Measurements from ENCODE around the gene SRMS. TPM values are rescaled to one million over a fixed set of nuclear protein-coding genes. Genes with fewer than 3 reads are reported as not detected.
A peak's percentile ranks its signal among the peaks of the same experiment; 100 is the strongest.

Gene SRMS
- total and polyA plus RNA-seq, 2 donors (not counting 1 experiment from before 2014, with no cell fraction given), result 0.17 to 0.54 TPM

- intact Hi-C loops (cut with micrococcal nuclease), result no loop called here
- Mint-ChIP-seq H3K4me1 (peaks cover 63% of the 10 kb centered on the region), H3K27me3 (no peaks in the 10 kb centered on the region), H3K9me3 (ENCODE audit: insufficient read depth) (no peaks in the 10 kb centered on the region), H3K27ac (peak overlapping the region; percentile 61), H3K4me3 (peak overlapping the region; percentile 29)
- POLR2A ChIA-PET, result interaction anchor here (0.7 kb wide), 1 partner anchor 8 kb away, joined by 4 read pairs; no protein-coding TSS in a partner anchor
- ATAC-seq (ENCODE audit: low read depth) (no peak), DNase-seq (no peak)
- 80% methylated on average over 14 of the region's 18 CpGs for WGBS (ENCODE audit: insufficient coverage)
- CTCF ChIA-PET, result no interaction called here
- no peak overlapping the region for H3K9ac ChIP-seq (ENCODE audit: low read length)
- H3K4me2 ChIP-seq (replicated peaks; ENCODE audit: low read depth, low read length, poor library complexity, severe bottlenecking), result no peak overlapping the region
- H3K79me2 ChIP-seq (ENCODE audit: control insufficient read depth, insufficient read depth, low read length), result no peaks in the 10 kb centered on the region
- TF ChIP-seq, protein P1, sequence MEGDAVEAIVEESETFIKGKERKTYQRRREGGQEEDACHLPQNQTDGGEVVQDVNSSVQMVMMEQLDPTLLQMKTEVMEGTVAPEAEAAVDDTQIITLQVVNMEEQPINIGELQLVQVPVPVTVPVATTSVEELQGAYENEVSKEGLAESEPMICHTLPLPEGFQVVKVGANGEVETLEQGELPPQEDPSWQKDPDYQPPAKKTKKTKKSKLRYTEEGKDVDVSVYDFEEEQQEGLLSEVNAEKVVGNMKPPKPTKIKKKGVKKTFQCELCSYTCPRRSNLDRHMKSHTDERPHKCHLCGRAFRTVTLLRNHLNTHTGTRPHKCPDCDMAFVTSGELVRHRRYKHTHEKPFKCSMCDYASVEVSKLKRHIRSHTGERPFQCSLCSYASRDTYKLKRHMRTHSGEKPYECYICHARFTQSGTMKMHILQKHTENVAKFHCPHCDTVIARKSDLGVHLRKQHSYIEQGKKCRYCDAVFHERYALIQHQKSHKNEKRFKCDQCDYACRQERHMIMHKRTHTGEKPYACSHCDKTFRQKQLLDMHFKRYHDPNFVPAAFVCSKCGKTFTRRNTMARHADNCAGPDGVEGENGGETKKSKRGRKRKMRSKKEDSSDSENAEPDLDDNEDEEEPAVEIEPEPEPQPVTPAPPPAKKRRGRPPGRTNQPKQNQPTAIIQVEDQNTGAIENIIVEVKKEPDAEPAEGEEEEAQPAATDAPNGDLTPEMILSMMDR (IDR thresholded peaks at IDR 0.05), result no peak
- TF ChIP-seq EZH2 (IDR thresholded peaks at IDR 0.05; ENCODE audit: borderline replicate concordance, insufficient read depth, low read depth, low read length, poor library complexity, severe bottlenecking), result no peak
- H3K9me3 ChIP-seq (ENCODE audit: control extremely low read depth in 1 of 3, control insufficient read depth in 2 of 3, insufficient read depth in 1 of 3, low read length in 2 of 3), result peaks cover 0 to 5% (median 0%) of the 10 kb centered on the region in 3 donors
- H4K20me1 ChIP-seq (ENCODE audit: control insufficient read depth, insufficient read depth, low read length, poor library complexity, severe bottlenecking), result peaks cover under 1% of the 10 kb centered on the region
- H3K4me3 ChIP-seq (ENCODE audit: control extremely low read depth in 1 of 5, extremely low read depth in 1 of 5, insufficient read depth in 1 of 5, low read depth in 2 of 5, low read length in 4 of 5), result no peak overlapping the region
- H2AFZ ChIP-seq (ENCODE audit: insufficient read depth, low read depth, low read length, poor library complexity, severe bottlenecking), result no peak overlapping the region
- no peak overlapping the region for H3K27ac ChIP-seq (ENCODE audit: low read length in 2 of 2)
- no peaks in the 10 kb centered on the region for H3K36me3 ChIP-seq (replicated peaks in 1 of 2; ENCODE audit: control extremely low read depth in 1 of 2, control insufficient read depth in 1 of 2, extremely low read depth in 1 of 2, insufficient read depth in 2 of 2, low read length in 1 of 2)
- peaks cover 0 to 8% (median 1%) of the 10 kb centered on the region in 4 experiments for H3K27me3 ChIP-seq (replicated peaks in 1 of 4; ENCODE audit: control extremely low read depth in 1 of 4, control insufficient read depth in 3 of 4, insufficient read depth in 4 of 4, low read length in 3 of 4)
- H3K4me1 ChIP-seq (ENCODE audit: control insufficient read depth in 2 of 2, insufficient read depth in 2 of 2, low read length in 2 of 2), result peaks cover 44 to 71% of the 10 kb centered on the region in 2 donors
Measured at GRCh38 chr20:63549679-63550282, 2.2 kb upstream of the SRMS start.

DNA sequence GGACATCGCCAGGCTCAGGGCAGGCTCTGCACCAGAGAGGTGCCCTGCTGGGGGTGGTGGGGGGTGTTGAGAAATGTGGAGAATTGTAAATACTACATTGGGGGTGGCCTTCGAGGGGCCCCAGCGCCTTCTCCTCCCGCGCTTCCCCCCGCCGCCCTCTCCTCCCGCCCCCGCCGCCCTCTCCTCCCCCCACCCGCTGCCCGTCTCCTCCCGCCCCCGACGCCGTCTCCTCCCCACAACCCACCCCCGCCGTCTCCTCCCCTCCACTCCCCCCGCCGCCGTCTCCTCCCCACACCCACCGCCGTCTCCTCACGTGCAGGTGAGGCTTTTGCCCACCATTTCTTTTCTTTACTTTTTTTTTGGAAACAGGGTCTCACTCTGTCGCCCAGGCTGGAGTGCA is 1.5 kb upstream of the SRMS start:
- no peak for TF ChIP-seq EZH2 (IDR thresholded peaks at IDR 0.05; ENCODE audit: borderline replicate concordance, insufficient read depth, low read depth, low read length, poor library complexity, severe bottlenecking)
- TF ChIP-seq, protein P1 (IDR thresholded peaks at IDR 0.05), result no peak
- Histone ChIP-seq H3K9me3 (ENCODE audit: control extremely low read depth in 1 of 3, control insufficient read depth in 2 of 3, insufficient read depth in 1 of 3, low read length in 2 of 3) (peaks cover 0 to 5% (median 0%) of the 10 kb centered on the region in 3 donors), H3K4me1 (ENCODE audit: control insufficient read depth in 2 of 2, insufficient read depth in 2 of 2, low read length in 2 of 2) (peaks cover 40 to 71% of the 10 kb centered on the region in 2 donors), H3K4me3 (ENCODE audit: control extremely low read depth in 1 of 5, extremely low read depth in 1 of 5, insufficient read depth in 1 of 5, low read depth in 2 of 5, low read length in 4 of 5) (no peak overlapping the region), H3K36me3 (replicated peaks in 1 of 2; ENCODE audit: control extremely low read depth in 1 of 2, control insufficient read depth in 1 of 2, extremely low read depth in 1 of 2, insufficient read depth in 2 of 2, low read length in 1 of 2) (no peaks in the 10 kb centered on the region), H3K9ac (ENCODE audit: low read length) (no peak overlapping the region), H4K20me1 (ENCODE audit: control insufficient read depth, insufficient read depth, low read length, poor library complexity, severe bottlenecking) (no peaks in the 10 kb centered on the region), H3K79me2 (ENCODE audit: control insufficient read depth, insufficient read depth, low read length) (no peaks in the 10 kb centered on the region), H3K27me3 (replicated peaks in 1 of 4; ENCODE audit: control extremely low read depth in 1 of 4, control insufficient read depth in 3 of 4, insufficient read depth in 4 of 4, low read length in 3 of 4) (peaks cover 0 to 8% (median 1%) of the 10 kb centered on the region in 4 experiments), H3K27ac (ENCODE audit: low read length in 2 of 2) (no peak overlapping the region), H3K4me2 (replicated peaks; ENCODE audit: low read depth, low read length, poor library complexity, severe bottlenecking) (peak overlapping the region; percentile 8), H2AFZ (ENCODE audit: insufficient read depth, low read depth, low read length, poor library complexity, severe bottlenecking) (no peak overlapping the region)
- H3K27me3 Mint-ChIP-seq, result no peaks in the 10 kb centered on the region
- no peak overlapping the region for H3K4me3 Mint-ChIP-seq
- no peaks in the 10 kb centered on the region for H3K9me3 Mint-ChIP-seq (ENCODE audit: insufficient read depth)
- no peak for ATAC-seq (ENCODE audit: low read depth)
- intact Hi-C loops (cut with micrococcal nuclease), result no loop called here
- DNase-seq, result no peak
- POLR2A ChIA-PET, result no interaction called here
- peaks cover 60% of the 10 kb centered on the region for H3K4me1 Mint-ChIP-seq
- WGBS (ENCODE audit: insufficient coverage), result 28% methylated on average over 4 of the region's 25 CpGs
- peak overlapping the region; percentile 15 for H3K27ac Mint-ChIP-seq
- CTCF ChIA-PET, result no interaction called here
